Peyer's patch (tissue), 4 donors: Measurements from ENCODE around the gene IGSF5. TPM values are rescaled to one million over a fixed set of nuclear protein-coding genes. Genes with fewer than 3 reads are reported as not detected.

Experiments used
- DNase-seq, 3 donors: peaks; one replicate each; pipeline ENCODE4 v3.0.0-alpha.2; 2017 to 2019
- H3K27ac ChIP-seq, 4 donors: fragments of 200-600 bp; sonication (generic); one replicate each; pipeline ENCODE4 v1.5.1; 2016 to 2019
- H3K27me3 ChIP-seq, 2 donors: fragments of 200-600 bp; sonication (generic); one replicate each; pipeline ENCODE4 v1.5.1; 2019
- H3K36me3 ChIP-seq, 3 donors: fragments of 200-600 bp; sonication (generic); one replicate each; pipeline ENCODE4 v1.5.1; 2016 to 2019
- H3K4me1 ChIP-seq, 4 donors: fragments of 200-600 bp; sonication (generic); one replicate each; pipeline ENCODE4 v1.5.1; 2016 to 2019
- H3K4me3 ChIP-seq, 4 donors: fragments of 200-600 bp; sonication (generic); 1 replicate in 3 of 4; 2 replicates in 1 of 4; pipeline ENCODE4 v1.5.1; 2016 to 2019; ENCODE audit warnings: mild to moderate bottlenecking in 1 of 4
- H3K9me3 ChIP-seq, 4 donors: fragments of 200-600 bp; sonication (generic); one replicate each; pipeline ENCODE4 v1.5.1; 2016 to 2019; ENCODE audit warnings: mild to moderate bottlenecking in 1 of 4
- CTCF ChIP-seq, 6 experiments: fragments of 450-650 bp in 4 of 6; fragments of 200-600 bp in 2 of 6; sonication (generic) in 1 of 6; IDR thresholded peaks; one replicate each; pipeline ENCODE4 v1.5.1; 2017 to 2019; ENCODE audit warnings: antibody characterized with exemption in 6 of 6, mild to moderate bottlenecking in 3 of 6, moderate library complexity in 1 of 6
- POLR2A ChIP-seq, 2 donors: fragments of 450-650 bp; IDR thresholded peaks; one replicate each; pipeline ENCODE4 v1.5.1; 2017; ENCODE audit warnings: antibody characterized with exemption in 2 of 2, mild to moderate bottlenecking in 2 of 2, moderate library complexity in 2 of 2
- total RNA-seq, 4 donors: library from RNA; depleted of rRNA; stranded (reverse); fragments of >200 nt; gene quantifications; one replicate each; pipeline ENCODE4 v1.1.0, GENCODE V29; 2016

Gene IGSF5
- total RNA-seq, 4 donors from 2014 or later: not detected

DNA sequence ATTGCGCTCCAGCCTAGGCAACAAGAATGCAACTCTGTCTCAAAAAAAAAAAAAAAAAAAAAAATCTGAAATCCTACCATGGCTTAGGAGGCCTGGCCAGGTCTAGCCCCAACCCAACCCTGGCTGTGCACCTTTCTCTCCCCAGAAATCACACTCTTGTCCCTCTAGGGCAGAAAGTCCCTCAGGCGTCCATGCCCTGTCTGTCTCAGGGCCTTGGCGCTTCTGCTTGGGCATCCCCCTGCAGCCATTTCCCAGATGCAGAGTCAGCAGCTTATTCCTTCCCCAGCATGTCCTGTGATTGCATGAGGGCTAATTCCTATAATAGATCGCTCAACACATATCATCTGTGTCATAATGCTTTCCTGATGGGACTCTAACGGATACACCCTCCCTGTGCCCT is 65.0 kb downstream of the IGSF5 start:
- DNase-seq: no peak
- Histone ChIP-seq H3K36me3 (no peaks in the 10 kb centered on the region), H3K4me1 (no peaks in the 10 kb centered on the region), H3K9me3 (no peaks in the 10 kb centered on the region), H3K4me3 (no peak overlapping the region), H3K27me3 (no peaks in the 10 kb centered on the region), H3K27ac (no peak overlapping the region)
- TF ChIP-seq CTCF (IDR thresholded peaks at IDR 0.05) (no peak), POLR2A (IDR thresholded peaks at IDR 0.05) (no peak)

DNA sequence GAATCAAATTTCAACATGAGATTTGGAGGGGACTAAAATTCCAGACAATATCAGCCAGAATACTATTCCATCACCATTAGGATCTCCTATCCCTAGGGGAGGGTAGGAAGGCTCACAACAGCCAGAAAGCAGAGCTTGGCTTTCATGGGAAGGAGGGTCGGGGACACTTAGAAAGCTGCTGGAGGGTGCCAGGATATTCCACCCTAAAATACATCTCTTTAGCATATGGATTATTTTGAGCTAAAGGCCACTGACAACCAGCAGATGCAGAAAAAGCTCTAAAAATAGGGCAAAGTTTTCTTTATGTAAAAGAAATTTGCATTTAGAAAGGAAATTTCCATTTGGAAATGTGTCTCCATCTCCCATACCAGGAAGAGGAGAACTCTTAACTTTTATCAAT is 68.0 kb downstream of the IGSF5 start:
- Histone ChIP-seq H3K27me3 (no peaks in the 10 kb centered on the region), H3K27ac (no peak overlapping the region)
- TF ChIP-seq POLR2A (IDR thresholded peaks at IDR 0.05) (no peak), CTCF (IDR thresholded peaks at IDR 0.05) (no peak)

DNA sequence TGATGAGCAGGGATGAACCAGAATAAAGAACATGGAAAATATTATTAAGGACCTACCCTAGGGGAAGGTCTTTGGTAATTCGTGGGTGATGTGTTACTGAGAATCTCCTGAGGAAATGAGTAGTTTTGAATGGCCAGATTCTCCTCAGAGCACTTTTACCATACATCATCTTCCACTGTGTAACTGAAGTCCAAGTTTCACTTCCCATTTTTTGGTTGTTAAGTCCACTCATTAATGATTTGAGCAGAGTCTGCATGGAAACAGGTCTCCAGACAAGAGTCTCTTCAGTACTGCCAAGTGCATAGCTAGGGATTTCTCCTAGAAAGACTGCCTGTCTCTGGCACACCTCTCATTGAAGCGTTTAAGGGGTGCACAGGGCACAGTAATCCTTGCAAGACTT is 73.6 kb downstream of the IGSF5 start:
- TF ChIP-seq CTCF (IDR thresholded peaks at IDR 0.05) (no peak), POLR2A (IDR thresholded peaks at IDR 0.05) (no peak)
- DNase-seq: no peak
- no peaks in the 10 kb centered on the region for H3K4me1 ChIP-seq

More for the DNA sequence above, 68.0 kb downstream of the IGSF5 start:
- H3K9me3 ChIP-seq: no peaks in the 10 kb centered on the region
- H3K36me3 ChIP-seq: no peaks in the 10 kb centered on the region
- no peak for DNase-seq
- no peak overlapping the region for H3K4me3 ChIP-seq
- no peaks in the 10 kb centered on the region for H3K4me1 ChIP-seq

DNA sequence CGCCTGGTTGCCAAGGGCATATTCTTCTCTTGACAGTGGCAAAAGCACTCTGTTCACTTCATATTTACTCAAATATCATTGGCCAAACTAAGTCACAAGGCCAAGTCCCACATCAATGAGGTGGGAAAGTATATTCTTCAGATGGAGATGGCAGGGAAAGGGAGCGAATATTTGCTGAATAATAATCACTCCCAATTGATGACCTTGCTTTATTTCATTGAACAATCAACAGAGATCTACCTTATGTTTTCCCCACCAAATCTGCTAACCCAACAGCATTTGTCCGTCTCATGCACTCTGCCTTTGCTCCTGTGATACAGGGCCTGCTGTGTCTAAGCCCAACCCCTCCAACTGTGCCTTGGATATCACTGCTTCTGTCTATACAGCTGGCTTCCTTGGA is 77.1 kb downstream of the IGSF5 start:
- DNase-seq: no peak
- no peak overlapping the region for H3K27ac ChIP-seq
- no peaks in the 10 kb centered on the region for H3K27me3 ChIP-seq
- TF ChIP-seq POLR2A (IDR thresholded peaks at IDR 0.05): no peak
- TF ChIP-seq CTCF (IDR thresholded peaks at IDR 0.05): no peak
- H3K4me1 ChIP-seq: no peaks in the 10 kb centered on the region
- H3K36me3 ChIP-seq: no peaks in the 10 kb centered on the region
- no peaks in the 10 kb centered on the region for H3K9me3 ChIP-seq
- H3K4me3 ChIP-seq: no peak overlapping the region

More for the DNA sequence above, 73.6 kb downstream of the IGSF5 start:
- Histone ChIP-seq H3K36me3 (no peaks in the 10 kb centered on the region), H3K9me3 (no peaks in the 10 kb centered on the region), H3K4me3 (no peak overlapping the region), H3K27ac (no peak overlapping the region), H3K27me3 (no peaks in the 10 kb centered on the region)

- Histone ChIP-seq H3K9me3 (no peaks in the 10 kb centered on the region), H3K27me3 (no peaks in the 10 kb centered on the region), H3K4me1 (no peaks in the 10 kb centered on the region), H3K36me3 (no peaks in the 10 kb centered on the region), H3K4me3 (no peak overlapping the region), H3K27ac (no peak overlapping the region)
- no peak for DNase-seq
- TF ChIP-seq POLR2A (IDR thresholded peaks at IDR 0.05) (no peak), CTCF (IDR thresholded peaks at IDR 0.05) (no peak)
Measured at GRCh38 chr21:39825250-39825649, 80.3 kb downstream of the IGSF5 start.

- no peak overlapping the region for H3K4me3 ChIP-seq
- H3K27me3 ChIP-seq: no peaks in the 10 kb centered on the region
- H3K27ac ChIP-seq: no peak overlapping the region
- no peaks in the 10 kb centered on the region for H3K4me1 ChIP-seq
- H3K36me3 ChIP-seq: no peaks in the 10 kb centered on the region
- no peak for TF ChIP-seq CTCF (IDR thresholded peaks at IDR 0.05)
- no peak for TF ChIP-seq POLR2A (IDR thresholded peaks at IDR 0.05)
- DNase-seq: no peak
- H3K9me3 ChIP-seq: no peaks in the 10 kb centered on the region
Measured at GRCh38 chr21:39834543-39834942, 89.6 kb downstream of the IGSF5 start.
